K562 (cell line): ENCODE measurements around the gene FBXL12. TPM values are rescaled to one million over a fixed set of nuclear protein-coding genes. Genes with fewer than 3 reads are reported as not detected.

Source experiments
- ARHGAP35 ChIP-seq: fragments of 450-650 bp; IDR thresholded peaks from 2 replicates; pipeline ENCODE4 v1.6.1; 2018; ENCODE audit not compliant: partially characterized antibody
- ARNT ChIP-seq, 2 experiments: fragments of 450-650 bp; IDR thresholded peaks; 2 replicates each; pipeline ENCODE4 v1.6.1; 2016; ENCODE audit warnings: mild to moderate bottlenecking in 1 of 2
- CREM ChIP-seq: IDR thresholded peaks from 2 replicates; pipeline ENCODE4 v1.6.1; 2014; ENCODE audit warnings: antibody characterized with exemption, low read depth
- MTA2 ChIP-seq: fragments of 450-650 bp; IDR thresholded peaks from 2 replicates; pipeline ENCODE4 v1.6.1; 2016; ENCODE audit warnings: low read depth
- NBN ChIP-seq: fragments of 450-650 bp; IDR thresholded peaks from 2 replicates; pipeline ENCODE4 v1.6.1; 2016; ENCODE audit warnings: low read depth, mild to moderate bottlenecking
- NR3C1 ChIP-seq: sonication (generic); formaldehyde crosslinking; IDR thresholded peaks from 2 replicates; pipeline ENCODE4 v1.8.1; 2022; ENCODE audit warnings: missing genetic modification reagents
- PPARD ChIP-seq: fragments of 250-450 bp; sonication (Bioruptor Pico); IDR thresholded peaks from 2 replicates; pipeline ENCODE4 v1.8.0; 2022; ENCODE audit warnings: inconsistent platforms, mild to moderate bottlenecking, moderate library complexity
- PTTG1 ChIP-seq: fragments of 450-650 bp; IDR thresholded peaks from 2 replicates; pipeline ENCODE4 v1.6.1; 2016; ENCODE audit warnings: low read depth, mild to moderate bottlenecking, missing genetic modification characterization, missing compliant biosample characterization
- SIN3B ChIP-seq: fragments of 450-650 bp; IDR thresholded peaks from 2 replicates; pipeline ENCODE4 v1.6.1; 2017; ENCODE audit warnings: low read depth, mild to moderate bottlenecking, moderate library complexity
- ZNF133 ChIP-seq: fragments of 250-450 bp; sonication (Bioruptor Pico); IDR thresholded peaks from 2 replicates; pipeline ENCODE4 v1.4.0; 2020; ENCODE audit warnings: mild to moderate bottlenecking
- ZNF197 ChIP-seq: fragments of 200-800 bp; sonication (Bioruptor generic); IDR thresholded peaks from 2 replicates; pipeline ENCODE4 v1.6.1; 2016; ENCODE audit warnings: low read depth, missing genetic modification characterization, missing compliant biosample characterization
- ZNF324 ChIP-seq: fragments of 250-450 bp; sonication (Bioruptor Pico); IDR thresholded peaks from 2 replicates; pipeline ENCODE4 v1.4.0; 2020; ENCODE audit warnings: mild to moderate bottlenecking
- polyA plus RNA-seq, 8 experiments: library from polyadenylated mRNA; depleted of rRNA in 4 of 8; stranded (reverse) in 5 of 8; unstranded in 3 of 8; fragments of >200 nt; fragmentation: Nextera tagmentation in 2 of 8; fragmentation: Illumina TruSeq in 1 of 8; extraction: Ambion mirVana in 2 of 8; extraction: Trizol in 1 of 8; gene quantifications; 2 replicates each; pipeline versions ENCODE4 v1.2.1 to v1.2.3, GENCODE V29; 2011 to 2014; ENCODE audit warnings: inconsistent platforms in 1 of 8, missing spikeins in 1 of 8
- total RNA-seq, 7 experiments: library from RNA; depleted of rRNA in 6 of 7; stranded (reverse); fragments of >200 nt in 6 of 7; fragmentation: Illumina TruSeq in 2 of 7; extraction: Trizol in 2 of 7; gene quantifications; 2 replicates each; pipeline versions ENCODE4 v1.2.1 to v1.2.3, GENCODE V29; 2011 to 2021; ENCODE audit warnings: low replicate concordance in 1 of 7
- TF ChIP-seq, protein P1 (sequence below): fragments of 450-650 bp; IDR thresholded peaks from 2 replicates; pipeline ENCODE4 v1.6.1; 2016; ENCODE audit warnings: mild to moderate bottlenecking
- TF ChIP-seq, protein P2 (sequence below): fragments of 150-350 bp; conservative IDR thresholded peaks from 2 replicates; pipeline ENCODE4 v1.6.1; 2014; ENCODE audit warnings: low read length
- TF ChIP-seq, protein P3 (sequence below): fragments of 250-450 bp; sonication (Bioruptor Pico); IDR thresholded peaks from 2 replicates; pipeline ENCODE4 v1.8.0; 2021; ENCODE audit warnings: mild to moderate bottlenecking, moderate library complexity
- TF ChIP-seq, protein P4 (sequence below): fragments of 250-450 bp; sonication (Bioruptor Pico); IDR thresholded peaks from 2 replicates; pipeline ENCODE4 v1.4.0; 2020

The FBXL12 gene
- total and polyA plus RNA-seq, 9 of the 15 experiments (the other 6 are each of a cell fraction or from before 2014, with no cell fraction given) = 2.7 to 40.5 (median 26.5) TPM

DNA sequence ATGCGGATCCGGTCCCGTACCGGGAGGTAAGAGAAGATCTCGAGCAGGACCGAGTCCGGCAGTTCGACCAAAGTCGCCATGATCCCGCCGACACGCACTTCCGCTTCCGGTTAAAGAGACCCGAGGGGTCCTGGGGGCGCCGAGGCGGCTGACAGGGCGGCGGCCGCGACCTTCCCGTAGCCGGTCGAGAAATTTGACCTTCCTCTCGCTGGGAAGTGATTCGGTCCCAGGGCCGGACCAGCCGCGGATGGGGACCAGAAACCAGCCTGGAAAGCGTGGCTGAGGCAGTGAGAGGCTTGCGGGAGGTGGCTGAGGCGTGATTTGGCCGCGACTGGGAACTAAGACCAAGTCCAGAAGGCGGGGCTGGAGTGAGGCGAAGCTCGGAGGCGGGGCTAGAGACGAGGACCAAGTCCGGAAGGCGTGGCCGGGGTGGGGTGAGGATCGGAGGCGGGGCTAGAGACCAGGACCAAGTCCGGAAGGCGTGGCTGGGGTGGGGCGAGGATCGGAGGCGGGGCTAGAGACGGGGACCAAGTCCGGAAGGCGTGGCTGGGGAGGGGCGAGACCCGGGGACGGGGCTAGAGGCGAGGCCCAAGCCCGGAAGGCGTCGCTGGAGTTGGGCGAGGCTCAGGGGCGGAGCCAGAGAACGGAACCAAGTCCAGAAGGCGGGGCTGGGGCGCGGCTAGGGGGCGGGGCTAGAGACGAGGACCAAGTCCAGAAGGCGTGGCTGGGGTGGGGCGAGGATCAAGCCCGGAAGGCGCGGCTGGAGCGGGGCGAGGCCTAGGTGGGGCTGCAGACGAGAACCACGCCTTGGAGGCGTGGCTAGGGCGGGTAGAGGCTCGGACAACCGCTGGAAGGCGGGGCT lies at the start of gene FBXL12 (continued):
- TF ChIP-seq ZNF133 (CRISPR knock-in tag) (no peak), ARHGAP35 (no peak), PTTG1 (no peak), CREM (peak; percentile 87), NR3C1 (CRISPR knock-in tag) (no peak), MTA2 (no peak), SIN3B (peak; percentile 99), ARNT (IDR thresholded peaks at IDR 0.05) (no peak), PPARD (CRISPR knock-in tag) (no peak), ZNF324 (CRISPR knock-in tag) (no peak), NBN (no peak), ZNF197 (CRISPR knock-in tag) (no peak)
- TF ChIP-seq, protein P1, sequence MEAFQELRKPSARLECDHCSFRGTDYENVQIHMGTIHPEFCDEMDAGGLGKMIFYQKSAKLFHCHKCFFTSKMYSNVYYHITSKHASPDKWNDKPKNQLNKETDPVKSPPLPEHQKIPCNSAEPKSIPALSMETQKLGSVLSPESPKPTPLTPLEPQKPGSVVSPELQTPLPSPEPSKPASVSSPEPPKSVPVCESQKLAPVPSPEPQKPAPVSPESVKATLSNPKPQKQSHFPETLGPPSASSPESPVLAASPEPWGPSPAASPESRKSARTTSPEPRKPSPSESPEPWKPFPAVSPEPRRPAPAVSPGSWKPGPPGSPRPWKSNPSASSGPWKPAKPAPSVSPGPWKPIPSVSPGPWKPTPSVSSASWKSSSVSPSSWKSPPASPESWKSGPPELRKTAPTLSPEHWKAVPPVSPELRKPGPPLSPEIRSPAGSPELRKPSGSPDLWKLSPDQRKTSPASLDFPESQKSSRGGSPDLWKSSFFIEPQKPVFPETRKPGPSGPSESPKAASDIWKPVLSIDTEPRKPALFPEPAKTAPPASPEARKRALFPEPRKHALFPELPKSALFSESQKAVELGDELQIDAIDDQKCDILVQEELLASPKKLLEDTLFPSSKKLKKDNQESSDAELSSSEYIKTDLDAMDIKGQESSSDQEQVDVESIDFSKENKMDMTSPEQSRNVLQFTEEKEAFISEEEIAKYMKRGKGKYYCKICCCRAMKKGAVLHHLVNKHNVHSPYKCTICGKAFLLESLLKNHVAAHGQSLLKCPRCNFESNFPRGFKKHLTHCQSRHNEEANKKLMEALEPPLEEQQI = no peak
- TF ChIP-seq, protein P2, sequence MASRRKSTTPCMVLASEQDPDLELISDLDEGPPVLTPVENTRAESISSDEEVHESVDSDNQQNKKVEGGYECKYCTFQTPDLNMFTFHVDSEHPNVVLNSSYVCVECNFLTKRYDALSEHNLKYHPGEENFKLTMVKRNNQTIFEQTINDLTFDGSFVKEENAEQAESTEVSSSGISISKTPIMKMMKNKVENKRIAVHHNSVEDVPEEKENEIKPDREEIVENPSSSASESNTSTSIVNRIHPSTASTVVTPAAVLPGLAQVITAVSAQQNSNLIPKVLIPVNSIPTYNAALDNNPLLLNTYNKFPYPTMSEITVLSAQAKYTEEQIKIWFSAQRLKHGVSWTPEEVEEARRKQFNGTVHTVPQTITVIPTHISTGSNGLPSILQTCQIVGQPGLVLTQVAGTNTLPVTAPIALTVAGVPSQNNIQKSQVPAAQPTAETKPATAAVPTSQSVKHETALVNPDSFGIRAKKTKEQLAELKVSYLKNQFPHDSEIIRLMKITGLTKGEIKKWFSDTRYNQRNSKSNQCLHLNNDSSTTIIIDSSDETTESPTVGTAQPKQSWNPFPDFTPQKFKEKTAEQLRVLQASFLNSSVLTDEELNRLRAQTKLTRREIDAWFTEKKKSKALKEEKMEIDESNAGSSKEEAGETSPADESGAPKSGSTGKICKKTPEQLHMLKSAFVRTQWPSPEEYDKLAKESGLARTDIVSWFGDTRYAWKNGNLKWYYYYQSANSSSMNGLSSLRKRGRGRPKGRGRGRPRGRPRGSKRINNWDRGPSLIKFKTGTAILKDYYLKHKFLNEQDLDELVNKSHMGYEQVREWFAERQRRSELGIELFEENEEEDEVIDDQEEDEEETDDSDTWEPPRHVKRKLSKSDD = no peak
- TF ChIP-seq, protein P3, sequence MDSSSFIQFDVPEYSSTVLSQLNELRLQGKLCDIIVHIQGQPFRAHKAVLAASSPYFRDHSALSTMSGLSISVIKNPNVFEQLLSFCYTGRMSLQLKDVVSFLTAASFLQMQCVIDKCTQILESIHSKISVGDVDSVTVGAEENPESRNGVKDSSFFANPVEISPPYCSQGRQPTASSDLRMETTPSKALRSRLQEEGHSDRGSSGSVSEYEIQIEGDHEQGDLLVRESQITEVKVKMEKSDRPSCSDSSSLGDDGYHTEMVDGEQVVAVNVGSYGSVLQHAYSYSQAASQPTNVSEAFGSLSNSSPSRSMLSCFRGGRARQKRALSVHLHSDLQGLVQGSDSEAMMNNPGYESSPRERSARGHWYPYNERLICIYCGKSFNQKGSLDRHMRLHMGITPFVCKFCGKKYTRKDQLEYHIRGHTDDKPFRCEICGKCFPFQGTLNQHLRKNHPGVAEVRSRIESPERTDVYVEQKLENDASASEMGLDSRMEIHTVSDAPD (CRISPR knock-in tag) = no peak
- TF ChIP-seq, protein P4, sequence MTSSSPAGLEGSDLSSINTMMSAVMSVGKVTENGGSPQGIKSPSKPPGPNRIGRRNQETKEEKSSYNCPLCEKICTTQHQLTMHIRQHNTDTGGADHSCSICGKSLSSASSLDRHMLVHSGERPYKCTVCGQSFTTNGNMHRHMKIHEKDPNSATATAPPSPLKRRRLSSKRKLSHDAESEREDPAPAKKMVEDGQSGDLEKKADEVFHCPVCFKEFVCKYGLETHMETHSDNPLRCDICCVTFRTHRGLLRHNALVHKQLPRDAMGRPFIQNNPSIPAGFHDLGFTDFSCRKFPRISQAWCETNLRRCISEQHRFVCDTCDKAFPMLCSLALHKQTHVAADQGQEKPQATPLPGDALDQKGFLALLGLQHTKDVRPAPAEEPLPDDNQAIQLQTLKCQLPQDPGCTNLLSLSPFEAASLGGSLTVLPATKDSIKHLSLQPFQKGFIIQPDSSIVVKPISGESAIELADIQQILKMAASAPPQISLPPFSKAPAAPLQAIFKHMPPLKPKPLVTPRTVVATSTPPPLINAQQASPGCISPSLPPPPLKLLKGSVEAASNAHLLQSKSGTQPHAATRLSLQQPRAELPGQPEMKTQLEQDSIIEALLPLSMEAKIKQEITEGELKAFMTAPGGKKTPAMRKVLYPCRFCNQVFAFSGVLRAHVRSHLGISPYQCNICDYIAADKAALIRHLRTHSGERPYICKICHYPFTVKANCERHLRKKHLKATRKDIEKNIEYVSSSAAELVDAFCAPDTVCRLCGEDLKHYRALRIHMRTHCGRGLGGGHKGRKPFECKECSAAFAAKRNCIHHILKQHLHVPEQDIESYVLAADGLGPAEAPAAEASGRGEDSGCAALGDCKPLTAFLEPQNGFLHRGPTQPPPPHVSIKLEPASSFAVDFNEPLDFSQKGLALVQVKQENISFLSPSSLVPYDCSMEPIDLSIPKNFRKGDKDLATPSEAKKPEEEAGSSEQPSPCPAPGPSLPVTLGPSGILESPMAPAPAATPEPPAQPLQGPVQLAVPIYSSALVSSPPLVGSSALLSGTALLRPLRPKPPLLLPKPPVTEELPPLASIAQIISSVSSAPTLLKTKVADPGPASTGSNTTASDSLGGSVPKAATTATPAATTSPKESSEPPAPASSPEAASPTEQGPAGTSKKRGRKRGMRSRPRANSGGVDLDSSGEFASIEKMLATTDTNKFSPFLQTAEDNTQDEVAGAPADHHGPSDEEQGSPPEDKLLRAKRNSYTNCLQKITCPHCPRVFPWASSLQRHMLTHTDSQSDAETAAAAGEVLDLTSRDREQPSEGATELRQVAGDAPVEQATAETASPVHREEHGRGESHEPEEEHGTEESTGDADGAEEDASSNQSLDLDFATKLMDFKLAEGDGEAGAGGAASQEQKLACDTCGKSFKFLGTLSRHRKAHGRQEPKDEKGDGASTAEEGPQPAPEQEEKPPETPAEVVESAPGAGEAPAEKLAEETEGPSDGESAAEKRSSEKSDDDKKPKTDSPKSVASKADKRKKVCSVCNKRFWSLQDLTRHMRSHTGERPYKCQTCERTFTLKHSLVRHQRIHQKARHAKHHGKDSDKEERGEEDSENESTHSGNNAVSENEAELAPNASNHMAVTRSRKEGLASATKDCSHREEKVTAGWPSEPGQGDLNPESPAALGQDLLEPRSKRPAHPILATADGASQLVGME (CRISPR knock-in tag) = no peak
